SU-DHL-6 (cell line): ENCODE results near the gene NUBPL.

ENCODE experiments used
- H2AFZ ChIP-seq: fragments of 200-600 bp; sonication (generic); 2 replicates; pipeline ENCODE4 v1.6.1; 2014; ENCODE audit warnings: low read depth, mild to moderate bottlenecking, moderate library complexity, mixed read lengths, antibody characterized with exemption, low read length; ENCODE audit not compliant: severe bottlenecking
- H3F3A ChIP-seq: fragments of 200-600 bp; shearing (Covaris generic); 2 replicates; pipeline ENCODE4 v1.6.0; 2016; ENCODE audit warnings: antibody characterized with exemption, mild to moderate bottlenecking; ENCODE audit not compliant: insufficient read depth
- H3K27ac ChIP-seq: fragments of 200-600 bp; sonication (generic); 2 replicates; pipeline ENCODE4 v1.5.1; 2016; ENCODE audit warnings: low read depth, mild to moderate bottlenecking, low read length, moderate library complexity, mixed read lengths
- H3K27me3 ChIP-seq: fragments of 200-600 bp; sonication (generic), shearing (Covaris generic); 2 replicates; pipeline ENCODE4 v1.6.0; 2014; ENCODE audit warnings: mild to moderate bottlenecking, low read length
- H3K36me3 ChIP-seq: fragments of 200-600 bp; sonication (generic); 2 replicates; pipeline ENCODE4 v1.6.1; 2014; ENCODE audit warnings: mild to moderate bottlenecking, low read length, mixed read lengths
- H3K4me2 ChIP-seq: fragments of 300-600, 200-600 bp; shearing (Covaris generic), sonication (generic); 2 replicates; pipeline ENCODE4 v1.6.0; 2014; ENCODE audit warnings: low read length, low read depth, mild to moderate bottlenecking; ENCODE audit not compliant: poor library complexity, severe bottlenecking
- H3K4me3 ChIP-seq: fragments of 200-600 bp; sonication (generic); 2 replicates; pipeline ENCODE4 v1.5.1; 2014; ENCODE audit warnings: antibody characterized with exemption, low read length, mild to moderate bottlenecking, mixed read lengths; ENCODE audit not compliant: insufficient read depth, poor library complexity, severe bottlenecking
- H3K79me2 ChIP-seq: fragments of 200-600 bp; sonication (generic); 2 replicates; pipeline ENCODE4 v1.6.1; 2014; ENCODE audit warnings: mild to moderate bottlenecking, low read length, moderate library complexity; ENCODE audit not compliant: insufficient read depth
- H3K9ac ChIP-seq: fragments of 200-600 bp; sonication (generic); 2 replicates; pipeline ENCODE4 v1.7.0; 2014; ENCODE audit warnings: mild to moderate bottlenecking, low read length
- H3K9me2 ChIP-seq: fragments of 200-600 bp; sonication (generic); replicated peaks from 2 replicates; pipeline ENCODE4 v1.6.1; 2014; ENCODE audit warnings: low read length; ENCODE audit not compliant: insufficient read depth
- H3K9me3 ChIP-seq: fragments of 200-600 bp; sonication (generic); 2 replicates; pipeline ENCODE4 v1.6.1; 2014; ENCODE audit warnings: low read length, mixed read lengths; ENCODE audit not compliant: insufficient read depth
- H4K20me1 ChIP-seq: fragments of 200-600 bp; sonication (generic); 2 replicates; pipeline ENCODE4 v1.6.1; 2014; ENCODE audit warnings: low read depth, mild to moderate bottlenecking, antibody characterized with exemption, low read length, moderate library complexity, mixed read lengths
- CTCF ChIP-seq: fragments of 200-600 bp; sonication (generic); IDR thresholded peaks from one replicate; pipeline ENCODE4 v1.5.1; 2017; ENCODE audit warnings: antibody characterized with exemption, mild to moderate bottlenecking, low read length, moderate library complexity; ENCODE audit not compliant: insufficient read depth, poor library complexity, severe bottlenecking
- EZH2phosphoT487 ChIP-seq: fragments of 200-600 bp; sonication (generic), shearing (Covaris generic); conservative IDR thresholded peaks from 2 replicates; pipeline ENCODE4 v1.6.1; 2018; ENCODE audit warnings: mild to moderate bottlenecking, antibody characterized with exemption, low read length, moderate library complexity, mixed read lengths

NUBPL gene

GRCh38 chr14:31726337-31726736 lies 165.1 kb downstream of the NUBPL start:
- H3K27me3 ChIP-seq = no peaks in the 10 kb centered on the region
- H3K9ac ChIP-seq = no peak overlapping the region
- no peak overlapping the region for H3K4me3 ChIP-seq
- H3K27ac ChIP-seq = no peak overlapping the region
- H3K4me2 ChIP-seq = no peak overlapping the region
- TF ChIP-seq CTCF = no peak
- no peak for TF ChIP-seq EZH2phosphoT487
- no peaks in the 10 kb centered on the region for H3K79me2 ChIP-seq
- no peaks in the 10 kb centered on the region for H3K36me3 ChIP-seq
- H4K20me1 ChIP-seq = no peaks in the 10 kb centered on the region
- no peak overlapping the region for H2AFZ ChIP-seq
- H3F3A ChIP-seq = peaks cover 4% of the 10 kb centered on the region; the same call in 1 of the 2 replicates
- no peaks in the 10 kb centered on the region for H3K9me3 ChIP-seq
- no peaks in the 10 kb centered on the region; the same call in 1 of the 2 replicates for H3K9me2 ChIP-seq

- peaks cover 3% of the 10 kb centered on the region; the same call in 1 of the 2 replicates for H3K36me3 ChIP-seq
- TF ChIP-seq EZH2phosphoT487 = no peak
- no peak for TF ChIP-seq CTCF
- no peaks in the 10 kb centered on the region for H3K79me2 ChIP-seq
- H3K27me3 ChIP-seq = no peaks in the 10 kb centered on the region
- H3K9me3 ChIP-seq = no peaks in the 10 kb centered on the region
- no peaks in the 10 kb centered on the region for H4K20me1 ChIP-seq
- no peak overlapping the region for H3K4me2 ChIP-seq
- no peaks in the 10 kb centered on the region; the same call in 1 of the 2 replicates for H3K9me2 ChIP-seq
- no peak overlapping the region for H3K9ac ChIP-seq
- H3K4me3 ChIP-seq = no peak overlapping the region
- peaks cover 4% of the 10 kb centered on the region; the same call in 1 of the 2 replicates for H3F3A ChIP-seq
- H2AFZ ChIP-seq = no peak overlapping the region
- no peak overlapping the region for H3K27ac ChIP-seq
These were observed 166.6 kb downstream of the NUBPL start for GRCh38 chr14:31727797-31728196.

- Histone ChIP-seq H3K9me2 (no peaks in the 10 kb centered on the region), H3K9ac (no peak overlapping the region), H3K36me3 (no peaks in the 10 kb centered on the region), H3F3A (no peaks in the 10 kb centered on the region), H3K4me2 (no peak overlapping the region), H3K79me2 (no peaks in the 10 kb centered on the region), H3K27me3 (no peaks in the 10 kb centered on the region), H3K27ac (no peak overlapping the region), H2AFZ (no peak overlapping the region), H3K9me3 (peaks cover under 1% of the 10 kb centered on the region; the same call in 1 of the 2 replicates), H3K4me3 (no peak overlapping the region), H4K20me1 (no peaks in the 10 kb centered on the region)
- no peak for TF ChIP-seq CTCF
- TF ChIP-seq EZH2phosphoT487 = no peak
These were observed 179.5 kb downstream of the NUBPL start for GRCh38 chr14:31740688-31741087.
